HG03575 (cell line): ENCODE measurements around the gene ZNF608.
A peak's percentile ranks its signal among the peaks of the same experiment; 100 is the strongest.

ENCODE experiments used
- ATAC-seq: cut with Tn5 transposase; IDR thresholded peaks from one replicate; pipeline ENCODE4 v1.9.1; 2021; ENCODE audit not compliant: unreplicated experiment, insufficient number of reproducible peaks, low FRiP score; ENCODE audit errors: extremely low read depth

ZNF608 gene

DNA sequence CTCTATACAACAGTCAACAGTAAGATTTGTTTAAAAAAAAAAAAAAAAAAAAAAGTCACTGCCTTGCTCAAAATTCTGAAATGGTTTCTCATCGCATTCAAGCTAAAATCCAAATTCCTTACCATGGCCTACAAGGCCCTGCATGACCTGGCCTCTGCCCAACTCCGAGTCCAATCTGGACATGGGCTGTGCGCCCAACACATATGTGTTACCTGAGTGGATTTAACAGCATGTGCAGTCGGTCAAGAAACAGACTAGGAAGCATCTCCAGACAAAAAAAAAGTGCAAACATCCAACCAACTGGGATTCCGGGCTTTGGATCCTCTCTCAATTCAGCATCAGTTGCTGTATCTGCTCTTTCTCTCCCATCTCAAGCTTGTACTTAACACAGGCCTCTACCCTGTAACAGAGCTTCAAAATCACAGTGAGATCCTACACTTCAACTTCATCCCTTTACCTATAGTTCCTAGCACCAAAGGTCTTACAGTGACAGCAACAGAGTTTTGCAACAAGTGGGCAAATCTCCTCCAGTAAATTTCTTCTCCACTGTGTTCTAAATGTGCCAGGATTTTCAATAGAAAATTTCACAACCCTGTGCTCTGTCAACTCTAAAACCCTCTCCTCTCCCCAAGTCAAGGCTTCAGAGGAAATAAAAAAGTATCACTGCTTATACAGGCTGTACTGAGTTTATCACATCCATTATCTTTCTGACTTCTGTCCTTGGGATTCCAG, 19.6 kb downstream of the ZNF608 start:
- ATAC-seq, result no peak

- ATAC-seq, result no peak
These were observed 20.7 kb downstream of the ZNF608 start for GRCh38 chr5:124725622-124726258.

DNA sequence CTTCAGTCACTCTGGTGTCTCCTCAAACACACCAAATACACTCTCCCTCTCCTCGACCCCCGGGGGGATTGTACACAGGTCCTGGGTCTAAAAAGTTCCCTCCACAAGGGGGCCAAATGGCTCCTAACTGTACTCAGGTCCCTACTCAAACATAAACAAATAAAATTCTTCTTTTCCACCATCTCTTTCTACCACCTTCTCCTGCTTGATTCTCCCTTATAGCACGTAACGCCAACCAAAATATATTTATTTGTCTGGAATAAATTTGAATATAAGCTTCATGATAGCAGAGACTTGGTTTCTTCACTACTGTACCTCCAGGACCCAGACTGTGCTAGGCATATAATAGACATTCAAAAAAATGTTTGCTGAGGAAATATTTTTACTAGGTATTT, 21.4 kb downstream of the ZNF608 start:
- peak; percentile 36 for ATAC-seq

DNA sequence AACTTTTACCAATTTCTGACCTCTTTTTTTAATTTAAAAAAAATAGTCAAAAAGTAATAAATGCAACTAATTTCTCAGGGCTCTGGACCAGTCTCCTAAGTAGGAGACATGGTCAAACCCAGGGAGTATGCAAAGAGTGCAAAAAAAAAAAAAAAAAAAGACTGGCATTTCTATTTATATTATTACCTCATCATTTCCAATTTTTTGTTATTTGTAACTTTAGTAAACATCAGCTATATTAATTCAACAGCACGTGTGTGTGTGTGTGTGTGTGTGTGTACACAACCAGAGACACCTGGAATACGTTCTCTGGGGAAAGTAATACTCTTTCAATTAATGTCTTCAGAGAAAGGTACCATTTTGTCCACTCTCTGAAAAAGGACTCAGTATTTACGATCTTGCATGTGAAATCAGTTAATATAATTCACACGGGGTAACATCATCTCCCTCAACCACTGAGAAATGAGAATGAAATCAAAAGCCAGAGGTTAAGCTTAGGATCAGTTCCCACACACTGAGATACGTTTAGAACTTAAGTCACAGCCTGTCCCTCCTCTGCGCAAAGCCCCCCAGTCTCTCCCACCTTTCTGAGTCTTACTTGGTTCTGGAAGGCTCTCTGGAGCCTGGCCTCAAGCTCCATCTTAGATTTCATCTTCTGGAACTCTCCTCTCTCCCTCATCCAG, 21.9 kb downstream of the ZNF608 start:
- peak; percentile 32 for ATAC-seq

GRCh38 chr5:124721229-124721735, 25.2 kb downstream of the ZNF608 start:
- ATAC-seq, result no peak

- no peak for ATAC-seq
These were observed 25.8 kb downstream of the ZNF608 start for GRCh38 chr5:124720593-124720992.

GRCh38 chr5:124719113-124719967, 27.1 kb downstream of the ZNF608 start:
- ATAC-seq, result no peak

- no peak for ATAC-seq
These were observed 28.1 kb downstream of the ZNF608 start for GRCh38 chr5:124718380-124718789.

GRCh38 chr5:124716169-124716568, 30.3 kb downstream of the ZNF608 start:
- ATAC-seq, result no peak

GRCh38 chr5:124714910-124715309, 31.5 kb downstream of the ZNF608 start:
- ATAC-seq, result no peak

DNA sequence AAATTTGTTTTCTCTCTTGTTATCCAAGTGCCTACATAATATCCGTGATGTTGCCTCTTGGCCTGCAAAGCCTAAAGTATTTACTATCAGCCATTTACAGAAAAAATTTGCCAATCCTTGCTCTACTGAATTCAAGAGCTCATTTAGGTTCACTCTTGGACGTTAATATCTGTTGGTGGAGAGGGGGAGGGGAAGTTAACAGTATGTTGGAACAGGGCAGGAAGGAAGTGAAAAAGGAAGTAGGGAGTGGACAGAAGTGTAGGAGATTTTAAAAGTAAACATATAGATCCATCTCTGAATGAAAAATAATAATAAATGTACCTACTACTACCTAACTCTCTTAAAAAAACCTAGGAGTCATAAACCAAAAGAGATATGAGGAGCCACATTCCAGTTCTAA, 32.8 kb downstream of the ZNF608 start:
- ATAC-seq, result no peak

DNA sequence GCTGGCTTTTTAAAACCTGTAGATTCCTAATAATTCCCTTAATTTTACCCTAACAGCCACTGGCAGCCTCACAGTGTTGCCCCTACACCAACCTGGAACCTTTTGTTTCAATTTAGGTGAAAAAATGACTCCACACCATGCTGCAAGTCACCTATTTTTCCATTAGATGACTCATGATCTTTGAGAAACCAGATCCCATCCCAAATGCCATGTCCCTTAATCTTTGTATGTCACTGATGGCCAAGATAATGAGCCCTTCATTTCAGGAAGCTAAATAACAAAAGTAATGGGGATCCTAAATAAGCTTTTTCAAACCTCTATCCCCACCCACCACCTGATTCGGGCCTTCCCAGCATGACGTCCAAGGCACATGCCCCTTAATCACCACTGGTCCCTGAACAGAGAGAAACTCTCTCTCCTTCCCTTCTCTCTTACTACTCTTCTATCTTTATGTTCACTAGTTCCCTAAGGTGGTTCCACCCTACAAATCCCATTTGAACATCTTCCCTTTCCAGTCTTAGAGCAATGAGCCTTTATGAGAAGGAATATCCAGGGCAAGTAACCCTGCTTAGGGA, 33.6 kb downstream of the ZNF608 start:
- ATAC-seq, result no peak

GRCh38 chr5:124708086-124708485, 38.4 kb downstream of the ZNF608 start:
- no peak for ATAC-seq

DNA sequence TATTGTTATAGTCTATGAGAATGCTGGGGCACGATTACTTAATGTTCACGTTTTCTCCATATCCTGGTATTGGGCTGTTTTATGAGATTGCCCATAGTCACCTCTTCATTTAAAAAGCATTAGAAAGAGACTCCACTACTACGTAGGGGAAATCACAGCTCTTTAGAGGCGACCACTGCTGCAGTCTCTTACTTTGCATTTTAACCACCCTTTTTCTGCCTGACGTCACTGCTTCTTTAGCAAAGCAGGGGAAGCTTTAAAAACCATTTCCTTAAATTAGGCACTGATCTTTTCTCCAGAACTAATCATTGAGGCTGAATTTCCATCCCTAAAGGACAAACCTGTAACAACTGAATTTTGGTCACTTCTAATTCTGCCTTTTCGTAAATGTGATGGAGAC, 38.9 kb downstream of the ZNF608 start:
- no peak for ATAC-seq

- ATAC-seq, result no peak
These were observed 39.6 kb downstream of the ZNF608 start for GRCh38 chr5:124706729-124707361.

GRCh38 chr5:124706051-124706450, 40.4 kb downstream of the ZNF608 start:
- ATAC-seq, result no peak

GRCh38 chr5:124705577-124705976, 40.9 kb downstream of the ZNF608 start:
- no peak for ATAC-seq

DNA sequence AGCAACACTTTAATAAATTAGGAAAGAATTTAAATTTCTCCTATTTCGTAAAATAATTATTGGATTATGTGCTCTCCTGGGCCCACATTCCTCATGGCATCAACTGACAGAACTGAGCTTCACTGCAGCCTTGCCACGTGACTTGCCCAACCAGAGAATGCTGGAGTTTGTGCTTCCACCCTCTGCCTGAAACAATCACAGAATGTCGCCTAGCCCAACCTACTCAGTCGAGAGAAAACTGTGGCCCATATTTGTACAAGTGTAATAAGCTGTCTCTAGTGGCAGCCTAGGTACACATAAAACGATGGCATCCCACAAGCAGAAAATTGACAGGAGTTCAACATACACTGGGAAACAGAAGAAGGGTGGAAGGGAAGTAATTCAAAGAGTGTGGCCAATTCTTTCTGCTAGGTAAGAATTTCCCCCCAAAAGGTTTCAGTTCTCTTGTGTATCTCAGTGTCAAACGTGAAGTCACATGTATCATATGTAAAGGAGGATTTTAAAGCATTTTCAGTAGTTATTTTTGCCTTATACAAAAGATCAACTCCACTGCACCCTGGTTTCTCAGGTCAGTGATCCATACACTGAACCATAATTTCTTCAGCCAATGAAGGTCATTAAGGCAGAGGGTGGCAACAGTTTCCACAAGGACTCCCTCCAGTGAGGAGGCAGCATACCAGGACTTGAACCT, 41.7 kb downstream of the ZNF608 start:
- ATAC-seq, result peak; percentile 70
